ENCODE measurements around the gene ARHGAP10. TPM values are rescaled to one million over a fixed set of nuclear protein-coding genes. Genes with fewer than 3 reads are reported as not detected.

ARHGAP10 gene
- total RNA-seq, 1 donor from 2014 or later = 4.6 TPM

DNA sequence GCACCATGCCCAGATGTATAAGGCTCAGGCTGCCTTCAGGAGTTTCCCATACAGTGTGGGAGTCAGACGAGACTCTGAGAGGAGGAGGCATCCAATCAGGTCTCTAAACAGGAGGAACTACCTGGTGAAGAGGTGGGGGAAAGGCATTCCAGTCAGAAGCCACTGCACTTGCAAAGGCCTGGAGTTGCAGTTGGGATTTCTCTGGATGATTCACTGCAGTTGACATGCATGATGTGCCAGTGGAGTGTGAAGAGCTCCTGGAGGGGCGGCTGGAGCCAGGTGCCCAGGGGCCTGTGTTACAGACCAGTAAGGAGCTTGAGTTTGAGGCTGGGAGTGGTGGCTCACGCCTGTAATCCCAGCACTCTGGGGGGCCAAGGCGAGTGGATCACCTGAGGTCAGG is 339.1 kb downstream of the ARHGAP10 start:
- TF ChIP-seq, protein P1, sequence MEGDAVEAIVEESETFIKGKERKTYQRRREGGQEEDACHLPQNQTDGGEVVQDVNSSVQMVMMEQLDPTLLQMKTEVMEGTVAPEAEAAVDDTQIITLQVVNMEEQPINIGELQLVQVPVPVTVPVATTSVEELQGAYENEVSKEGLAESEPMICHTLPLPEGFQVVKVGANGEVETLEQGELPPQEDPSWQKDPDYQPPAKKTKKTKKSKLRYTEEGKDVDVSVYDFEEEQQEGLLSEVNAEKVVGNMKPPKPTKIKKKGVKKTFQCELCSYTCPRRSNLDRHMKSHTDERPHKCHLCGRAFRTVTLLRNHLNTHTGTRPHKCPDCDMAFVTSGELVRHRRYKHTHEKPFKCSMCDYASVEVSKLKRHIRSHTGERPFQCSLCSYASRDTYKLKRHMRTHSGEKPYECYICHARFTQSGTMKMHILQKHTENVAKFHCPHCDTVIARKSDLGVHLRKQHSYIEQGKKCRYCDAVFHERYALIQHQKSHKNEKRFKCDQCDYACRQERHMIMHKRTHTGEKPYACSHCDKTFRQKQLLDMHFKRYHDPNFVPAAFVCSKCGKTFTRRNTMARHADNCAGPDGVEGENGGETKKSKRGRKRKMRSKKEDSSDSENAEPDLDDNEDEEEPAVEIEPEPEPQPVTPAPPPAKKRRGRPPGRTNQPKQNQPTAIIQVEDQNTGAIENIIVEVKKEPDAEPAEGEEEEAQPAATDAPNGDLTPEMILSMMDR (IDR thresholded peaks at IDR 0.05; ENCODE audit: unreplicated experiment) = no peak
- DNase-seq (ENCODE audit: low spot score) = no peak
- no peaks in the 10 kb centered on the region for H3K4me1 Mint-ChIP-seq (ENCODE audit: unreplicated experiment)
- no peak overlapping the region for H3K27ac Mint-ChIP-seq (ENCODE audit: unreplicated experiment)
- H3K4me3 Mint-ChIP-seq (ENCODE audit: unreplicated experiment) = no peak overlapping the region
- H3K27me3 Mint-ChIP-seq (ENCODE audit: unreplicated experiment) = peaks cover 10% of the 10 kb centered on the region
- peaks cover 23% of the 10 kb centered on the region for H3K36me3 Mint-ChIP-seq (ENCODE audit: low read depth, unreplicated experiment)
- peaks cover 6% of the 10 kb centered on the region for H3K9me3 Mint-ChIP-seq (ENCODE audit: unreplicated experiment)

DNA sequence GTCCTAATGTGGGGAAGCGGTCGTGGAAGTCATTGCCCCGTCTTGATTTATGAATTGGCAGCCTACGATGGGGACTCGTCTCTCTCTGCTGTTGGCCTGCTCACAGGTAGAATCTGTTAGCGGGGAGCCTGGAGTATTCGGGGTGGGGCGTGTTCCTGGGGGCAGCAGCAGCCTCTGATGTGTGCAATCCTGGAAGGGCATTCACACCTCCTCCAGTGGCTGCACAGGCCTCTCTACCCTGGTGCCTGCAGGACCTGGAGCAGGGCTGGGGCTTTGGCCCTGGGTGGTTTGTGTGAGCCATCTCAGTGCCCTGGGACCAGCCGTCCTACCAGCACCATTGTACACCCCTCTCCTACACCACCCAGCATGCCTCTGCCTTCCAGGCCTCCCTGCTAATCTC is 340.9 kb downstream of the ARHGAP10 start:
- H3K4me3 Mint-ChIP-seq (ENCODE audit: unreplicated experiment) = no peak overlapping the region
- TF ChIP-seq, protein P1 (IDR thresholded peaks at IDR 0.05; ENCODE audit: unreplicated experiment) = no peak

DNA sequence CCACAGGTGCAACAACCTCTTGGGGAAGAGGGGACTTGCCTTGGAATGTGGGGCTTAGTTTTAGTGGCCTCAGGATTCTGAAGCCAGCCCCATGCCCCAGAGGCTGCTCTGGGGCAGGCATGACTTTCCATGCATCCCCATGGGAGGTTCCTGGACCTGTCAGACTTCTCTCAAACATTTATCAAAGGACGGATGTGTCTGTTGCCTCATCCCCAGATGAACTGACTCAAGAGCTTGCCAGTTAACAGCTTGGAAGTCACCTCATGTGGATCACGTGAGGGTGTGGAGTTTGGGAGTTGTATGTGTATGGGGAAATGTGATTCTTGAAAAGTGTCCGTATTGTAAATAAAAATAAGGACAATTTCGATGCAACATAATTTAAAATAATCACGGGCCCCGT is 341.5 kb downstream of the ARHGAP10 start:
- Mint-ChIP-seq H3K27me3 (ENCODE audit: unreplicated experiment) (peaks cover 9% of the 10 kb centered on the region), H3K4me1 (ENCODE audit: unreplicated experiment) (no peaks in the 10 kb centered on the region), H3K36me3 (ENCODE audit: low read depth, unreplicated experiment) (peaks cover 27% of the 10 kb centered on the region), H3K27ac (ENCODE audit: unreplicated experiment) (no peak overlapping the region), H3K9me3 (ENCODE audit: unreplicated experiment) (peaks cover 6% of the 10 kb centered on the region), H3K4me3 (ENCODE audit: unreplicated experiment) (no peak overlapping the region)
- DNase-seq (ENCODE audit: low spot score) = no peak
- TF ChIP-seq, protein P1 (IDR thresholded peaks at IDR 0.05; ENCODE audit: unreplicated experiment) = no peak

More for the DNA sequence above, 340.9 kb downstream of the ARHGAP10 start:
- Mint-ChIP-seq H3K4me1 (ENCODE audit: unreplicated experiment) (no peaks in the 10 kb centered on the region), H3K9me3 (ENCODE audit: unreplicated experiment) (peaks cover 6% of the 10 kb centered on the region), H3K27ac (ENCODE audit: unreplicated experiment) (no peak overlapping the region), H3K27me3 (ENCODE audit: unreplicated experiment) (peaks cover 9% of the 10 kb centered on the region), H3K36me3 (ENCODE audit: low read depth, unreplicated experiment) (peaks cover 27% of the 10 kb centered on the region)
- DNase-seq (ENCODE audit: low spot score) = no peak

DNA sequence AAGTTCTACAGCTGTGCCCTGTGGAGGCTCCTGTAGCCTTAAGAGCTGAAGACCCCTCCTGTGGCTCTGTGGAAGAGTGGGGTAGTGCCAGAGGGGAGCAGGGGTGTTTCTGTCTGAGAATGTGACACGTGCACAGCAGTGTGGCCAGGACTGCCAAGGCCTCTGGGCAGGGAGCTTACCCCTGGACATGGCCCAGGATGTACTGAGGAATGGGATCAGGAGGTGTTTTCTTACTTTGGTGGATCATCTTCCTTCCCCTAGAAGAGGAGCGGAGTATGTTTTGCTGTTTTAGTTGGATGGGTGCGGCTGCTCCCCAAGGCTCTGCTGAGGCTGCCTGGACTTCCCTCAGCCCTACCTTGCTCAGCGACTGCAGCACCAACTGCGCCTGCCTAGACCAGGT is 342.6 kb downstream of the ARHGAP10 start:
- Mint-ChIP-seq H3K9me3 (ENCODE audit: unreplicated experiment) (peaks cover 6% of the 10 kb centered on the region), H3K27me3 (ENCODE audit: unreplicated experiment) (peaks cover 9% of the 10 kb centered on the region), H3K4me3 (ENCODE audit: unreplicated experiment) (no peak overlapping the region), H3K27ac (ENCODE audit: unreplicated experiment) (no peak overlapping the region), H3K36me3 (ENCODE audit: low read depth, unreplicated experiment) (peaks cover 27% of the 10 kb centered on the region), H3K4me1 (ENCODE audit: unreplicated experiment) (no peaks in the 10 kb centered on the region)
- DNase-seq (ENCODE audit: low spot score) = no peak
- TF ChIP-seq, protein P1 (IDR thresholded peaks at IDR 0.05; ENCODE audit: unreplicated experiment) = no peak

DNA sequence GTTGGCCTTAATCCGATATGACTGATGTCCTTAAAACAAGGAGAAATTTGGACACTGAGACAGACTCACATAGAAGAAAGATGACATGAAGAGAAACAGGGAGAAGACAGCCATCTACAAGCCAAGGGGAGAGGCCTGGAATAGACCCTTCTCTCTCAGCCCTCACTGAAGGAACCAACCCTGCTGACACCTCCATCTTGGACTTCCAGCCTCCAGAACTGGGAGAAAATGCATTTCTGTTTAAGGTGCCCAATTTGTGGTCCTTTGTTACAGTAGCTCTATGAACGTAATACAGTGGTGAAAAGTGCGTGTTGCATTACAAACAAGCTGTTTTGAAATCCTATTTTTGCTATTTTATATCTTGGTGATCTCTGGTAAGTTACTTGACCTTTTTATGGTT is 343.6 kb downstream of the ARHGAP10 start:
- no peaks in the 10 kb centered on the region for H3K4me1 Mint-ChIP-seq (ENCODE audit: unreplicated experiment)
- H3K27ac Mint-ChIP-seq (ENCODE audit: unreplicated experiment) = no peak overlapping the region
- H3K27me3 Mint-ChIP-seq (ENCODE audit: unreplicated experiment) = peaks cover 9% of the 10 kb centered on the region
- H3K4me3 Mint-ChIP-seq (ENCODE audit: unreplicated experiment) = no peak overlapping the region
- peaks cover 6% of the 10 kb centered on the region for H3K9me3 Mint-ChIP-seq (ENCODE audit: unreplicated experiment)
- no peak for DNase-seq (ENCODE audit: low spot score)
- TF ChIP-seq, protein P1 (IDR thresholded peaks at IDR 0.05; ENCODE audit: unreplicated experiment) = no peak
- peaks cover 27% of the 10 kb centered on the region for H3K36me3 Mint-ChIP-seq (ENCODE audit: low read depth, unreplicated experiment)

All from endothelial cell (in vitro differentiated cells).